GM19351 (cell line): ENCODE measurements around the gene ZNF75A.

ENCODE experiments used
- ATAC-seq: cut with Tn5 transposase; IDR thresholded peaks from one replicate; pipeline ENCODE4 v1.9.1; 2021; ENCODE audit warnings: mild to moderate bottlenecking, moderate library complexity; ENCODE audit not compliant: unreplicated experiment

ZNF75A gene

DNA sequence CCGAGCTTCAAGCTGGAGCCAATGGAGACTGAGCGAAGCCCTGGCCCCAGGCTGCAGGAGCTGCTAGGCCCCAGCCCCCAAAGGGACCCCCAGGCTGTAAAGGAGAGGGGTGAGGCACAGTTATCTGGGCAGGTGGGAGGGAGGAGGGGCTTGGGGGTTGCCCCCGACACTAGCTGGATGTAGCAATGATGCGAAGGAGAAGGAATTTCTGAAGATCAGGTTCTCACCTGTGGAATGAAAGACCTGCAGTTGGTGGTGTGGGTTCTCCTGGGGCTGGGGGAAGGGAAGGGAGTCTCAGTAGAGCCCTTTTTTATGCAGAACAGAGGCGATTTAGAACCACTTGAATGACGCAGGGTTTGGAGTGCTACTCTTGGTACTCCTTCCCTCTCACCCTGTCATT is 20.2 kb upstream of the ZNF75A start:
- ATAC-seq, result no peak

GRCh38 chr16:3289998-3290673 is 15.2 kb upstream of the ZNF75A start:
- ATAC-seq, result no peak

- ATAC-seq, result no peak
These were observed 12.7 kb upstream of the ZNF75A start for GRCh38 chr16:3292604-3293003.

- ATAC-seq, result no peak
These were observed 10.1 kb upstream of the ZNF75A start for GRCh38 chr16:3295209-3295608.

GRCh38 chr16:3295783-3296182 is 9.5 kb upstream of the ZNF75A start:
- no peak for ATAC-seq

DNA sequence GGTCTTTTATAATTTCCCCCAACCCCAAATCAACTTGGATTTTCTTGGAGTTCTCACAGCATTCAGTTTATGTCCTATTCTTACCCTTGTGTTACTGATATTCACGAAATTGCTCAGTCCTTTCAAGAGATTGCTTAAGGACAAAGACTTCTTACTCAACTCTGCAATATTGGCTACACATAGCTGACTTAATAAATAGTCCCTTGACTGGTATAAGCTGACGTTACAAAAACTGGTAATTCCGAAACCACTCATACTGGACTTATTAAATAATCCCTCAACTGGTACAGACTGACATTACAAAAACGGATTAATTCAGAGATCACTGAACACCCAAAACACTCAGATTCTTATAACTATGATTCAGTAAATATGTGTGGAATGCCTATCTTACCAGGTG is 927 bp upstream of the ZNF75A start:
- ATAC-seq, result no peak

- ATAC-seq, result no peak
These were observed 781 bp downstream of the ZNF75A start for GRCh38 chr16:3306078-3306477.

- no peak for ATAC-seq
These were observed 6.2 kb downstream of the ZNF75A start for GRCh38 chr16:3311496-3311895.

GRCh38 chr16:3317315-3317999 is 12.2 kb downstream of the ZNF75A start:
- no peak for ATAC-seq

DNA sequence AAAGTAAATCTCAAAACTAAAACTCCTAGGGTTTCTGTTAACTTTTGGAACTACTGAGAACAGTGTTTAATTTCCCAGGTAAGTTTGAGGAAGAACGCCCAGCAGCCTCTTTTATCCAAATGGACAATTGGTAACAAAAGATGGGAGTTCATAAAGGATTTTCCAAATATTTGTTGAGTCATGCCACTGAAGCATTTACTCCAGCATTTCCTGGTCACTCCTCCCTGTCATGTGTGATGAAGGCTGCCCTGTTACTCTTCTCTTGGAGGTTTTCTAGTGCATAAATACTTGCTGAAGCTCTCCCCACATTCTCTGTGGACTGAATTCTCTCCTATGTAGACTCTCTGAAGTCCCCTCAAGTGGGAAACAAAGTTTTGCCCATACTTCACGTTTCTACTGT is 16.5 kb downstream of the ZNF75A start:
- no peak for ATAC-seq

DNA sequence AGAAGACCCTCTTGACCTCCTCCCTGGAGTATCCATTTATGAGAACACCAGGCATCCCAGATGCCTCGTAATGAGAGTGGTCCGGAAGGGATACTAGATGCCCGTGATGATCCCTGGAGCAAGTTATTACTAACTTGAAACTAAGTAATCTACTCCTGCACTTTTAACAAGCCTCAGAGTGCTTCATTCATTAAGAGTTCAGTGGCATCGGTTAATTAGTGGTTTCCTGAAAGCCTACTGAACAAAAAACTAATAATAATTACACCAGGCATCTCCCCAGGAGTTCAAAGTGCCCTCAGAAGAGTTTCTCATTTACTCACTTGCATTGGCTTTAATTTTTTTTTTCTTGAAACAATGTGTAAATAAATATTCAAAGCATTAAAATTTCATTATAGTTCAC is 22.2 kb downstream of the ZNF75A start:
- ATAC-seq, result no peak

DNA sequence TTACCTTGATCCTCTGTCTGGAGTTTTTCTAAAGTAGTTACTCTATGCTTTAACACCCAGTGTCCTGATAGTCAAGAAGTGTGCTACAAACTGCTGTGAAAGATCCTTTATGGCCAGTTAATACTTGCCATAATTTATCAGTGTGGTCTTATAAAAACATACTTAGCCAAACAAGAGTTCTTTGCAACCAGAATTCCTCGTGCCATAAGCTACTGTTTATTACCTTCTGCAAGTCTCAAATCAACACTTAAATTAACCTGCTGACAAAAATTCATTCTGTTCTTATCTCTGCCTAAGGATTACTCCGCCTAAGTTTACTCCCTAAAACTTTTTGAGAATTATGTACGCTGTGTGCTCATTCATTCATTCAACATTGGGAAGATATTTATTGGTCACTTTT is 22.8 kb downstream of the ZNF75A start:
- ATAC-seq, result no peak

GRCh38 chr16:3328643-3329042 is 23.3 kb downstream of the ZNF75A start:
- ATAC-seq, result no peak

- no peak for ATAC-seq
These were observed 40.7 kb downstream of the ZNF75A start for GRCh38 chr16:3346041-3346440.

DNA sequence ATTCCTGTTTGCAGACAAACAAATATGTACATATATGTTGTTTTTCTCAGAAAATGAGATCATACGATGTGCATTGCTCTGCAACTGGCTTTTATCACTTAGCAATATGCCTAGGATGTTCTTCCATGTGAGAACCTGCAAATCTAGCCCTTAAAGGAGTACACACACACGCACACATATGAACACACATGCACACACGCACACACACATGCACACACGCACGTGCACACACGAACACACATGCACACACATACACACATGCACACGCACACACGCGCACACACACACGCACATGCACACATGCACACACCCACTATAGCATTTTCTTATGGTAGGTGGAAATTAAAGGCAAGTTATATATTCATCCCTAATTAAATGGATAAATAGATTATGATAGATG is 42.3 kb downstream of the ZNF75A start:
- no peak for ATAC-seq

DNA sequence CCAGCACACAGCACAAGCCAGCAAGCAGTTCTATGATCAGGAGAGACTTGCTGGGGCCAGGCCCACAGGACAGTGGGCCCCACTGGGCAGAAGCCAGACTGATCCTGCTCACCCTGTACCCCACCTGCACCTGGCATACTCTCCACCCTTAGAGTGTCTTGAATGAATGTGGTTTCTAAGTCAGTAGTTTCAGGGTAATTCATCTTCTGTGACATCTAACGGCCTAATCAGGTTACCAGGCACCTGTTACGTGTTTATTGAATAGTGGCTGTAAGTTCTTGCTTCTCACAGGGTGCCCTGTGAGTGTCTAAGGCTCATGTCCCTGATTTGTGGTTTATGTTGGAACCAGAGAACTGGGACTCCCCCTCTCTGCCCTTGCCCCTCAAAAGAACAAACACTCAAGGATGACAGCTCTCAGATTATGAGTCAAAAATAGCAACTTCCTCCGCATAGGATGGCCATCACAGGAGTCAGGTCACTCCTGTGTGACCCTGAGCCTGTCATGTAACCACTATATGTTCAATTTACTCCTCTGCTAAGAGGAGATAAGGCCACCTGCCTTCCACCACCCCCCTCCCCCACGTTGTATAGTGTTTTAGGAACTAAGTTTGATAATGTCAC is 43.4 kb downstream of the ZNF75A start:
- no peak for ATAC-seq

GRCh38 chr16:3349175-3349574 is 43.9 kb downstream of the ZNF75A start:
- ATAC-seq, result no peak

- ATAC-seq, result no peak
These were observed 50.3 kb downstream of the ZNF75A start, which contains the start of gene OR2C1 for GRCh38 chr16:3355589-3355988. Gene OR2C1, plus strand, starts transcription at chr16:3355889. Its CDS starts 52 bp downstream, at chr16:3355941.

- ATAC-seq, result no peak
These were observed 50.8 kb downstream of the ZNF75A start for GRCh38 chr16:3356118-3356517.

DNA sequence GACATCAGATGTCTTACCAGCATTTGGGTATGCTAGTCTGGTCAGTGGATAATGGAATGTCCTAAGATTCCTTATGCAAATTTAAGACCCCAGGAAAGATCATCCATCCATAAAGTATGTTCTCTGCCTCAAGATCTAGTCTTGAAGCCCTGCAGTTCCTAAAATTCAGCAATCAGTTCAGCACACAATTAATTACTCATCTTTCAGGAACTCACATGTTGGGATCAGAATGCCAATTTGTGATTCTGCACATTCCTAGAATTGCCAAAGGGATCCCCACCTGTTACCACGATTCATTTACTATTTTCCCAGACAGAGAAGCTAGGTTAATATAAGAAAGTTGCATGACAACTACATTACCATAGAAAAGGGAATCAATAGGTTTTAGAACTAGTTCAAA is 53.6 kb downstream of the ZNF75A start:
- ATAC-seq, result no peak

- no peak for ATAC-seq
These were observed 57.6 kb downstream of the ZNF75A start for GRCh38 chr16:3362931-3363330.

- ATAC-seq, result no peak
These were observed 58.5 kb downstream of the ZNF75A start for GRCh38 chr16:3363793-3364192.
